ENCODE data around the gene MYO1A. TPM values are rescaled to one million over a fixed set of nuclear protein-coding genes. Genes with fewer than 3 reads are reported as not detected.

MYO1A gene
- total and polyA plus RNA-seq, 7 donors: 0.04 to 1.3 (median 0.19) TPM; not detected in 1

GRCh38 chr12:56991319-56992246 is 58.3 kb downstream of the MYO1A start:
- TF ChIP-seq CTCF (IDR thresholded peaks at IDR 0.05): no peak
- Histone ChIP-seq H3K27ac (no peak overlapping the region), H3K36me3 (ENCODE audit: insufficient read depth in 1 of 2, low read depth in 1 of 2) (peaks cover 0 to 6% of the 10 kb centered on the region in 2 donors), H3K27me3 (ENCODE audit: insufficient read depth in 3 of 3, low read length in 2 of 3) (no peaks in the 10 kb centered on the region), H3K9me3 (no peaks in the 10 kb centered on the region), H3K4me3 (no peak overlapping the region), H3K4me1 (peaks cover 9% of the 10 kb centered on the region)
- intact Hi-C loops (cut with DNase I): loop anchor here in 1 of 2 donors (10.0 kb wide), 1 partner anchor 477 kb away; no protein-coding TSS in a partner anchor
- DNase-seq (peak; percentile 36 to 66), ATAC-seq (no peak)
- 64 to 67% (median 66%) methylated on average over 8 of the region's 8 CpGs for WGBS, 3 donors

- Histone ChIP-seq H3K4me1 (peaks cover 9% of the 10 kb centered on the region), H3K36me3 (ENCODE audit: insufficient read depth in 1 of 2, low read depth in 1 of 2) (peaks cover 0 to 6% of the 10 kb centered on the region in 2 donors), H3K27me3 (ENCODE audit: insufficient read depth in 3 of 3, low read length in 2 of 3) (no peaks in the 10 kb centered on the region), H3K9me3 (no peaks in the 10 kb centered on the region), H3K4me3 (no peak overlapping the region), H3K27ac (no peak overlapping the region)
- ATAC-seq: no peak
- no peak for DNase-seq
- TF ChIP-seq CTCF (IDR thresholded peaks at IDR 0.05): no peak
- WGBS, 3 donors: 57 to 66% (median 65%) methylated on average over 7 of the region's 7 CpGs
- intact Hi-C loops (cut with DNase I): loop anchor here in 1 of 2 donors (10.0 kb wide), 1 partner anchor 476 kb away; no protein-coding TSS in a partner anchor
Observed at GRCh38 chr12:56990648-56991318, 59.1 kb downstream of the MYO1A start.

DNA sequence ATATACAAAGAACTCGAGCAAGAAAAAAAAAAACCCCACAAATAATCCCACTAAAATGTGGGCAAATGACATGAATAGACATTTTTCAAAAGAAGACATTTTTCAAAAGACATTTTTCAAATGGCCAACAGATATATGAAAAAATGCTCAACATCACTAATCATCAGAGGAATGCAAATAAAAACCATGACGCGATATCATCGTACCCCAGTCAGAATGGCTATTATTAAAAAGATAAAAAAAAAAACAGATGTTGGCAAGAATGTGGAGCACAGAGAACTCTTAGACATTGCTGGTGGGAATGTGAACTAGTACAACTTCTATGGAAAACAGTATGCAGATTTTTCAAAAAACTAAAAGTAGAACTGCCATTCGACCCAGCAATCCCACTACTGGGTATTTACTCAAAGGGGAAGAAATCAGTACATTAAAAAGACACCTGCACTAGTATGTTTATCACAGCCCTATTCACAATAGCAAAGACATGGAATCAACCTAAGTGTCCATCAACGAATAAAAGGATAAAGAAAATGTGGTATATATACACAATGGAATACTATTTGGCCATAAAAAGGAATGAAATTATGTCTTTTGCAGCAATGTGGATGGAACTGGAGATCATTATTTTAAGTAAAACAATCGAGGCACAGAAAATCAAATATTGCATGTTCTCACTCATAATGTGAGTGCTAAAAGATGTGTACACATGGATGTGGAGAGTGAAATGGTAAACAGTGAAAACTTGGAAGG is 59.9 kb downstream of the MYO1A start:
- intact Hi-C loops (cut with DNase I): loop anchor here in 1 of 2 donors (5.0 to 10.0 kb wide), 2 partner anchors 233 to 475 kb away; no protein-coding TSS in a partner anchor
- DNase-seq (no peak), ATAC-seq (no peak)
- Histone ChIP-seq H3K27me3 (ENCODE audit: insufficient read depth in 3 of 3, low read length in 2 of 3) (no peaks in the 10 kb centered on the region), H3K36me3 (ENCODE audit: insufficient read depth in 1 of 2, low read depth in 1 of 2) (peaks cover 0 to 1% of the 10 kb centered on the region in 2 donors), H3K27ac (no peak overlapping the region), H3K4me3 (no peak overlapping the region), H3K4me1 (peaks cover 9% of the 10 kb centered on the region), H3K9me3 (no peaks in the 10 kb centered on the region)
- WGBS, 3 donors: 66 to 69% (median 66%) methylated on average over 7 of the region's 7 CpGs
- TF ChIP-seq CTCF (IDR thresholded peaks at IDR 0.05): no peak

- ATAC-seq (no peak), DNase-seq (no peak)
- no peaks in the 10 kb centered on the region for H3K36me3 ChIP-seq (ENCODE audit: insufficient read depth in 1 of 2, low read depth in 1 of 2)
- WGBS, 3 donors: 53 to 58% (median 53%) methylated on average over 5 of the region's 5 CpGs
- H3K9me3 ChIP-seq: no peaks in the 10 kb centered on the region
- H3K27me3 ChIP-seq (ENCODE audit: insufficient read depth in 3 of 3, low read length in 2 of 3): no peaks in the 10 kb centered on the region
- H3K4me1 ChIP-seq: peaks cover 9% of the 10 kb centered on the region
- H3K27ac ChIP-seq: no peak overlapping the region
- intact Hi-C loops (cut with DNase I): loop anchor here in 1 of 2 donors (5.0 kb wide), 1 partner anchor 231 kb away; no protein-coding TSS in a partner anchor
- H3K4me3 ChIP-seq: no peak overlapping the region
- TF ChIP-seq CTCF (IDR thresholded peaks at IDR 0.05): no peak
Observed at GRCh38 chr12:56988207-56988739, 61.7 kb downstream of the MYO1A start.
